ENCODE measurements around the gene NTN5.

DNA sequence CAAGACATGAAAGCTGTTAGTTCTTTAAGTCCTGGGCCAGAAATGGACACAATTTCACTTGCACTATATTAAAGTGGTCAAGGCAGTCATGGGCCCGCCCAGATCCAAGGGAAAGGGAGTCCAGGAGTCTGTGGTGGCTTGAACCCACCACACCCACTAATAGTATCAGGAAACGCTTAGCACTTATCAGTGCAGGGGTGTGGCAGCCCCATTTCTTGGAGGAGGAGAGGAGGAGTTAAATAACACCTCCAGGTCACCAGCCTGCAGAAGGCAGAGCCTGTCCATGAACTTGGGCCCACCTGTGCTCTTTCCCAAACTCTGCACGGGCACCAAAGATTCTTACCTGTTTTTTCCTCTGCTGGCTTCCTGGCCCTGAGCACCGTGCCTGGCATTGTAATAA, 5.4 kb upstream of the NTN5 start:
- TF ChIP-seq EZH2 (IDR thresholded peaks at IDR 0.05; ENCODE audit: low read depth, unreplicated experiment) = no peak
- TF ChIP-seq REST (IDR thresholded peaks at IDR 0.05; ENCODE audit: unreplicated experiment) = no peak
- TF ChIP-seq, protein P1, sequence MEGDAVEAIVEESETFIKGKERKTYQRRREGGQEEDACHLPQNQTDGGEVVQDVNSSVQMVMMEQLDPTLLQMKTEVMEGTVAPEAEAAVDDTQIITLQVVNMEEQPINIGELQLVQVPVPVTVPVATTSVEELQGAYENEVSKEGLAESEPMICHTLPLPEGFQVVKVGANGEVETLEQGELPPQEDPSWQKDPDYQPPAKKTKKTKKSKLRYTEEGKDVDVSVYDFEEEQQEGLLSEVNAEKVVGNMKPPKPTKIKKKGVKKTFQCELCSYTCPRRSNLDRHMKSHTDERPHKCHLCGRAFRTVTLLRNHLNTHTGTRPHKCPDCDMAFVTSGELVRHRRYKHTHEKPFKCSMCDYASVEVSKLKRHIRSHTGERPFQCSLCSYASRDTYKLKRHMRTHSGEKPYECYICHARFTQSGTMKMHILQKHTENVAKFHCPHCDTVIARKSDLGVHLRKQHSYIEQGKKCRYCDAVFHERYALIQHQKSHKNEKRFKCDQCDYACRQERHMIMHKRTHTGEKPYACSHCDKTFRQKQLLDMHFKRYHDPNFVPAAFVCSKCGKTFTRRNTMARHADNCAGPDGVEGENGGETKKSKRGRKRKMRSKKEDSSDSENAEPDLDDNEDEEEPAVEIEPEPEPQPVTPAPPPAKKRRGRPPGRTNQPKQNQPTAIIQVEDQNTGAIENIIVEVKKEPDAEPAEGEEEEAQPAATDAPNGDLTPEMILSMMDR (conservative IDR thresholded peaks at IDR 0.05; ENCODE audit: low read depth in 2 of 2) = no peak
- TF ChIP-seq JUNB (IDR thresholded peaks at IDR 0.05; ENCODE audit: unreplicated experiment) = no peak
- TF ChIP-seq POLR2AphosphoS5 (IDR thresholded peaks at IDR 0.05; ENCODE audit: low read depth) = no peak
- no peak for TF ChIP-seq ZNF114 (CRISPR knock-in tag; IDR thresholded peaks at IDR 0.05)
